ENCODE measurements around the gene PROSER2.

GRCh38 chr10:11910102-11910501 is 86.9 kb downstream of the PROSER2 start:
- TF ChIP-seq, protein P1, sequence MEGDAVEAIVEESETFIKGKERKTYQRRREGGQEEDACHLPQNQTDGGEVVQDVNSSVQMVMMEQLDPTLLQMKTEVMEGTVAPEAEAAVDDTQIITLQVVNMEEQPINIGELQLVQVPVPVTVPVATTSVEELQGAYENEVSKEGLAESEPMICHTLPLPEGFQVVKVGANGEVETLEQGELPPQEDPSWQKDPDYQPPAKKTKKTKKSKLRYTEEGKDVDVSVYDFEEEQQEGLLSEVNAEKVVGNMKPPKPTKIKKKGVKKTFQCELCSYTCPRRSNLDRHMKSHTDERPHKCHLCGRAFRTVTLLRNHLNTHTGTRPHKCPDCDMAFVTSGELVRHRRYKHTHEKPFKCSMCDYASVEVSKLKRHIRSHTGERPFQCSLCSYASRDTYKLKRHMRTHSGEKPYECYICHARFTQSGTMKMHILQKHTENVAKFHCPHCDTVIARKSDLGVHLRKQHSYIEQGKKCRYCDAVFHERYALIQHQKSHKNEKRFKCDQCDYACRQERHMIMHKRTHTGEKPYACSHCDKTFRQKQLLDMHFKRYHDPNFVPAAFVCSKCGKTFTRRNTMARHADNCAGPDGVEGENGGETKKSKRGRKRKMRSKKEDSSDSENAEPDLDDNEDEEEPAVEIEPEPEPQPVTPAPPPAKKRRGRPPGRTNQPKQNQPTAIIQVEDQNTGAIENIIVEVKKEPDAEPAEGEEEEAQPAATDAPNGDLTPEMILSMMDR (IDR thresholded peaks at IDR 0.05; ENCODE audit: insufficient read depth, low read length, poor library complexity, severe bottlenecking): no peak
- TF ChIP-seq EZH2phosphoT487 (conservative IDR thresholded peaks at IDR 0.05; ENCODE audit: low read length): no peak
